IMR-90 (cell line): ENCODE results near the gene PAPSS1. TPM values are rescaled to one million over a fixed set of nuclear protein-coding genes. Genes with fewer than 3 reads are reported as not detected.

Experiments
- ATAC-seq: fragments of 200-7000 bp; cut with Tn5 transposase; 2 replicates; pipeline ENCODE4 v1.9.1; 2020; ENCODE audit warnings: low read depth, mild to moderate bottlenecking, moderate library complexity
- BruUV-seq: library from RNA; stranded (reverse); fragments of 400-500 nt; replicated peaks from 2 replicates; lab custom pipeline; 2021; lab: Mats Ljungman, UMichigan
- CTCF ChIA-PET: fragments of 300-600 bp; formaldehyde crosslinking; extraction: SDS; loops from one replicate; lab custom pipeline; 2021; ENCODE audit warnings: antibody characterized with exemption; lab: Yijun Ruan, JAX
- POLR2A ChIA-PET: fragments of 300-600 bp; sonication (Branson Sonifier 250); formaldehyde crosslinking; loops from one replicate; lab custom pipeline; 2022; ENCODE audit warnings: antibody characterized with exemption; ENCODE audit not compliant: unreplicated experiment; lab: Charles Lee
- DNase-seq: peaks from one replicate; pipeline ENCODE4 v3.0.0; 2013
- H2AFZ ChIP-seq: replicated peaks from 2 replicates; pipeline ENCODE3; 2013; ENCODE audit warnings: low read length, mild to moderate bottlenecking; ENCODE audit not compliant: poor library complexity
- H2AK5ac ChIP-seq: 2 replicates; pipeline ENCODE4 v1.6.1; 2013; ENCODE audit warnings: low read depth, low read length, inconsistent platforms
- H2AK9ac ChIP-seq: replicated peaks from 2 replicates; pipeline ENCODE3; 2013; ENCODE audit warnings: mild to moderate bottlenecking, low read depth, low read length, moderate library complexity; ENCODE audit not compliant: poor library complexity
- H2BK120ac ChIP-seq: 2 replicates; pipeline ENCODE4 v1.6.1; 2013; ENCODE audit warnings: low read depth, low read length, inconsistent platforms
- H2BK15ac ChIP-seq: 3 replicates; pipeline ENCODE4 v1.6.1; 2013; ENCODE audit warnings: low read depth, low read length, inconsistent platforms
- H2BK20ac ChIP-seq: 2 replicates; pipeline ENCODE4 v1.6.1; 2013; ENCODE audit warnings: low read depth, mild to moderate bottlenecking, inconsistent platforms, low read length, moderate library complexity
- H2BK5ac ChIP-seq: 2 replicates; pipeline ENCODE4 v1.6.1; 2013; ENCODE audit warnings: mild to moderate bottlenecking, low read depth, low read length, inconsistent platforms; ENCODE audit not compliant: poor library complexity, severe bottlenecking
- H3K14ac ChIP-seq: replicated peaks from 2 replicates; pipeline ENCODE4 v1.6.1; 2013; ENCODE audit warnings: low read depth, low read length, inconsistent platforms
- H3K18ac ChIP-seq: 2 replicates; pipeline ENCODE4 v1.6.1; 2013; ENCODE audit warnings: low read depth, low read length, control low read depth
- H3K23ac ChIP-seq: 2 replicates; pipeline ENCODE4 v1.6.1; 2013; ENCODE audit warnings: low read depth, low read length, inconsistent platforms
- H3K27ac ChIP-seq: 2 replicates; pipeline ENCODE4 v1.5.1; 2013; ENCODE audit warnings: mild to moderate bottlenecking, control low read depth, low read length; ENCODE audit not compliant: insufficient read depth
- H3K27me3 ChIP-seq: 2 replicates; pipeline ENCODE4 v1.6.1; 2013; ENCODE audit warnings: low read length; ENCODE audit not compliant: control insufficient read depth, insufficient read depth
- H3K36me3 ChIP-seq: 2 replicates; pipeline ENCODE4 v1.6.1; 2013; ENCODE audit warnings: low read length, mixed read lengths; ENCODE audit not compliant: control insufficient read depth, insufficient read depth
- H3K4ac ChIP-seq: 2 replicates; pipeline ENCODE4 v1.6.1; 2013; ENCODE audit warnings: low read depth, low read length, inconsistent platforms
- H3K4me1 ChIP-seq: 2 replicates; pipeline ENCODE4 v1.6.1; 2013; ENCODE audit warnings: low read length, mixed read lengths; ENCODE audit not compliant: control insufficient read depth, insufficient read depth
- H3K4me2 ChIP-seq: 2 replicates; pipeline ENCODE4 v1.6.1; 2013; ENCODE audit warnings: low read depth, mild to moderate bottlenecking, control low read depth, low read length, moderate library complexity
- H3K4me3 ChIP-seq: 2 replicates; pipeline ENCODE4 v1.5.1; 2013; ENCODE audit warnings: low read depth, mild to moderate bottlenecking, control low read depth, low read length, moderate library complexity; ENCODE audit not compliant: insufficient read depth
- H3K56ac ChIP-seq: 2 replicates; pipeline ENCODE4 v1.6.1; 2013; ENCODE audit warnings: low read length, inconsistent platforms; ENCODE audit not compliant: insufficient read depth; ENCODE audit errors: extremely low read depth
- H3K79me1 ChIP-seq, 2 experiments: 2 replicates each; pipeline ENCODE4 v1.6.1; 2013; ENCODE audit warnings: low read length in 2 of 2, inconsistent platforms in 1 of 2, low read depth in 1 of 2
- H3K9ac ChIP-seq: 2 replicates; pipeline ENCODE4 v1.6.1; 2013; ENCODE audit warnings: low read depth, low read length, control low read depth
- H3K9me1 ChIP-seq: 2 replicates; pipeline ENCODE4 v1.6.1; 2013; ENCODE audit warnings: low read length, inconsistent platforms; ENCODE audit not compliant: insufficient read depth
- H3K9me3 ChIP-seq: 2 replicates; pipeline ENCODE4 v1.6.1; 2013; ENCODE audit warnings: low read length; ENCODE audit not compliant: control insufficient read depth, insufficient read depth
- H4K20me1 ChIP-seq: 2 replicates; pipeline ENCODE4 v1.6.1; 2013; ENCODE audit warnings: low read length, inconsistent platforms; ENCODE audit not compliant: insufficient read depth
- H4K5ac ChIP-seq: 2 replicates; pipeline ENCODE4 v1.6.1; 2013; ENCODE audit warnings: mild to moderate bottlenecking, low read depth, low read length, control low read depth
- H4K8ac ChIP-seq, 2 experiments: 2 replicates each; pipeline ENCODE4 v1.6.1; 2013; ENCODE audit warnings: low read depth in 2 of 2, low read length in 2 of 2, control low read depth in 1 of 2, inconsistent platforms in 1 of 2
- H4K91ac ChIP-seq: 2 replicates; pipeline ENCODE4 v1.6.1; 2013; ENCODE audit warnings: low read depth, low read length, inconsistent platforms; ENCODE audit not compliant: insufficient read depth
- BHLHE40 ChIP-seq: fragments of 150-350 bp; IDR thresholded peaks from 2 replicates; pipeline ENCODE4 v1.6.1; 2016; ENCODE audit warnings: mild to moderate bottlenecking, low read depth, low read length
- CEBPB ChIP-seq: IDR thresholded peaks from 2 replicates; pipeline ENCODE4 v1.6.1; 2012; ENCODE audit warnings: low read depth, low read length, improper control_type of control experiment
- CHD1 ChIP-seq: IDR thresholded peaks from 2 replicates; pipeline ENCODE4 v1.6.1; 2012; ENCODE audit warnings: low read depth, low read length, improper control_type of control experiment
- CTCF ChIP-seq: conservative IDR thresholded peaks from 2 replicates; pipeline ENCODE4 v1.5.1; 2012; ENCODE audit warnings: mild to moderate bottlenecking, low read depth, low read length, improper control_type of control experiment
- FOS ChIP-seq: fragments of 150-350 bp; IDR thresholded peaks from 2 replicates; pipeline ENCODE4 v1.6.1; 2016; ENCODE audit warnings: low read depth, low read length
- MAFK ChIP-seq: IDR thresholded peaks from 2 replicates; pipeline ENCODE4 v1.6.1; 2012; ENCODE audit warnings: low read depth, low read length, improper control_type of control experiment
- MAZ ChIP-seq: IDR thresholded peaks from 2 replicates; pipeline ENCODE4 v1.6.1; 2012; ENCODE audit warnings: low read depth, mild to moderate bottlenecking, low read length, improper control_type of control experiment, moderate library complexity, borderline replicate concordance
- MXI1 ChIP-seq: IDR thresholded peaks from 2 replicates; pipeline ENCODE4 v1.6.1; 2012; ENCODE audit warnings: low read depth, mild to moderate bottlenecking, low read length, moderate library complexity, borderline replicate concordance
- NFE2L2 ChIP-seq: fragments of 150-350 bp; IDR thresholded peaks from 2 replicates; pipeline ENCODE4 v1.6.1; 2016; ENCODE audit warnings: low read depth, mild to moderate bottlenecking, low read length
- POLR2A ChIP-seq: IDR thresholded peaks from 2 replicates; pipeline ENCODE4 v1.6.1; 2012; ENCODE audit warnings: mild to moderate bottlenecking, low read depth, low read length
- RAD21 ChIP-seq: IDR thresholded peaks from 2 replicates; pipeline ENCODE4 v1.6.1; 2012; ENCODE audit warnings: low read length, improper control_type of control experiment
- RCOR1 ChIP-seq: IDR thresholded peaks from 2 replicates; pipeline ENCODE4 v1.6.1; 2012; ENCODE audit warnings: mild to moderate bottlenecking, low read length, improper control_type of control experiment; ENCODE audit not compliant: insufficient replicate concordance
- RFX5 ChIP-seq: IDR thresholded peaks from 2 replicates; pipeline ENCODE4 v1.8.0; 2012; ENCODE audit warnings: low read depth, mild to moderate bottlenecking, low read length, moderate library complexity
- SMC3 ChIP-seq: fragments of 150-350 bp; IDR thresholded peaks from 2 replicates; pipeline ENCODE4 v1.6.1; 2016; ENCODE audit warnings: low read depth, mild to moderate bottlenecking, antibody characterized with exemption, low read length, moderate library complexity
- WGBS, 2 experiments: methylation state at CpG; one replicate each; pipeline versions ENCODE4 v1.1.5 to v1.1.7; 2013; ENCODE audit warnings: missing lambda C conversion rate in 2 of 2; ENCODE audit not compliant: insufficient read length in 1 of 2; ENCODE audit errors: extremely low coverage in 2 of 2; 5-methylcytosine and 5-hydroxymethylcytosine counted together
- dilution Hi-C: fragments of 300-500 bp; cut with HindIII; formaldehyde crosslinking; loops from one replicate; pipeline ENCODE4 v1.14.3; 2018; ENCODE audit warnings: low sequenced_read_pairs; ENCODE audit not compliant: unreplicated experiment
- in situ Hi-C: fragments of 300-500 bp; cut with MboI; formaldehyde crosslinking; loops from 3 replicates; pipeline ENCODE4 v1.14.3; 2019; ENCODE audit warnings: low sequenced_read_pairs, inconsistent platforms, mixed read lengths
- intact Hi-C: fragments of 100-400 bp; cut with micrococcal nuclease; formaldehyde crosslinking; loops from 2 replicates; pipeline ENCODE4 v1.10.0; 2022
- polyA plus RNA-seq, 3 experiments: library from polyadenylated mRNA; depleted of rRNA; stranded (reverse); fragments of >200 nt; gene quantifications; 2 replicates each; pipeline ENCODE4 v1.2.3, GENCODE V29; 2012; ENCODE audit warnings: low replicate concordance in 1 of 3
- total RNA-seq: library from RNA; depleted of rRNA; stranded (reverse); fragments of >200 nt; gene quantifications from 2 replicates; pipeline ENCODE4 v1.2.3, GENCODE V29; 2012
- TF ChIP-seq, protein P1 (sequence below): fragments of 150-350 bp; IDR thresholded peaks from 2 replicates; pipeline ENCODE4 v1.6.1; 2017; ENCODE audit warnings: mild to moderate bottlenecking, antibody characterized with exemption, low read length, low read depth
- TF ChIP-seq, protein P2 (sequence below): fragments of 150-350 bp; IDR thresholded peaks from 2 replicates; pipeline ENCODE4 v1.6.1; 2016; ENCODE audit warnings: low read depth, mild to moderate bottlenecking, low read length, moderate library complexity, borderline replicate concordance

Gene PAPSS1
- total and polyA plus RNA-seq, 2 of the 4 experiments (the other 2 are of a cell fraction): 71.8 to 82.8 TPM

DNA sequence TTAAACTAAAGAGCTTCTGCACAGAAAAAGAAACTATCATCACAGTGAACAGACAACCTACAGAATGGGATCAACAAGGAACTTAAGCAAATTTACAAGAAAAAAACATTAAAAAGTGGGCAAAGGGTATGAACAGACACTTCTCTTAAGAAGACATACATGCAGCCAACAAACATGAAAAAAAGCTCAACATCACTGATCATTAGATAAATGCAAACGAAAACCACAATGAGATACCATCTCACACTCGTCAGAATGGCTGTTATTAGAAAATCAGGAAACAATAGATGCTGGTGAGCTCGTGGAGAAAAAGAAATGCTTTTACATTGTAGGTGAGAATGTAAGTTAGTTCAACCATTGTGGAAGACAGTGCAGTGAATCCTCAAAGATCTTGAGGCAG, 27.8 kb downstream of the PAPSS1 start:
- Histone ChIP-seq H3K9me3 (peaks cover 2% of the 10 kb centered on the region; the same call in 1 of the 2 replicates), H3K23ac (no peak overlapping the region), H3K79me1 (peaks cover 21 to 34% of the 10 kb centered on the region in 2 experiments), H3K4me1 (peaks cover 3% of the 10 kb centered on the region), H2BK5ac (no peak overlapping the region), H3K9me1 (peaks cover 15% of the 10 kb centered on the region), H2AK5ac (no peak overlapping the region), H4K8ac (no peak overlapping the region), H4K5ac (no peak overlapping the region), H4K20me1 (peaks cover 12% of the 10 kb centered on the region; the same call in 1 of the 2 replicates), H3K4me3 (no peak overlapping the region), H2AK9ac (no peak overlapping the region), H3K14ac (no peak overlapping the region), H3K9ac (no peak overlapping the region), H4K91ac (no peak overlapping the region), H3K27me3 (no peaks in the 10 kb centered on the region), H3K4me2 (no peak overlapping the region), H3K56ac (no peak overlapping the region), H2BK120ac (no peak overlapping the region), H3K27ac (no peak overlapping the region), H2BK15ac (no peak overlapping the region), H2BK20ac (no peak overlapping the region), H3K4ac (no peak overlapping the region), H3K36me3 (peaks cover 11% of the 10 kb centered on the region), H2AFZ (no peak overlapping the region), H3K18ac (no peak overlapping the region)
- intact Hi-C loops (no loop called here), dilution Hi-C loops (no loop called here), in situ Hi-C loops (no loop called here)
- no TSS peak for BruUV-seq
- DNase-seq: no peak
- ChIA-PET POLR2A (no interaction called here), CTCF (no interaction called here)
- TF ChIP-seq MXI1 (no peak), SMC3 (no peak), RFX5 (no peak), CTCF (no peak), FOS (no peak), CHD1 (no peak), RAD21 (no peak), RCOR1 (no peak), MAZ (no peak), POLR2A (no peak), CEBPB (no peak), MAFK (no peak), NFE2L2 (no peak), BHLHE40 (no peak)
- TF ChIP-seq, protein P1, sequence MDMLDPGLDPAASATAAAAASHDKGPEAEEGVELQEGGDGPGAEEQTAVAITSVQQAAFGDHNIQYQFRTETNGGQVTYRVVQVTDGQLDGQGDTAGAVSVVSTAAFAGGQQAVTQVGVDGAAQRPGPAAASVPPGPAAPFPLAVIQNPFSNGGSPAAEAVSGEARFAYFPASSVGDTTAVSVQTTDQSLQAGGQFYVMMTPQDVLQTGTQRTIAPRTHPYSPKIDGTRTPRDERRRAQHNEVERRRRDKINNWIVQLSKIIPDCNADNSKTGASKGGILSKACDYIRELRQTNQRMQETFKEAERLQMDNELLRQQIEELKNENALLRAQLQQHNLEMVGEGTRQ: no peak
- TF ChIP-seq, protein P2, sequence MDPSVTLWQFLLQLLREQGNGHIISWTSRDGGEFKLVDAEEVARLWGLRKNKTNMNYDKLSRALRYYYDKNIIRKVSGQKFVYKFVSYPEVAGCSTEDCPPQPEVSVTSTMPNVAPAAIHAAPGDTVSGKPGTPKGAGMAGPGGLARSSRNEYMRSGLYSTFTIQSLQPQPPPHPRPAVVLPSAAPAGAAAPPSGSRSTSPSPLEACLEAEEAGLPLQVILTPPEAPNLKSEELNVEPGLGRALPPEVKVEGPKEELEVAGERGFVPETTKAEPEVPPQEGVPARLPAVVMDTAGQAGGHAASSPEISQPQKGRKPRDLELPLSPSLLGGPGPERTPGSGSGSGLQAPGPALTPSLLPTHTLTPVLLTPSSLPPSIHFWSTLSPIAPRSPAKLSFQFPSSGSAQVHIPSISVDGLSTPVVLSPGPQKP: no peak
- no peak for ATAC-seq
- no CpG with 5 or more reads among the region's 3 CpGs for WGBS, 2 experiments
